Prostate gland (tissue), 2 donors: Measurements from ENCODE around the gene ADARB1. TPM values are rescaled to one million over a fixed set of nuclear protein-coding genes. Genes with fewer than 3 reads are reported as not detected.

Experiments used
- DNase-seq: peaks from one replicate; pipeline ENCODE4 v3.0.0-alpha.2; 2019; ENCODE audit warnings: low spot score
- H3K27ac ChIP-seq, 2 donors: fragments of 200-600 bp; sonication (generic); 2 replicates each; pipeline ENCODE4 v1.5.1; 2017 to 2019
- H3K27me3 ChIP-seq: fragments of 200-600 bp; sonication (generic); replicated peaks from 2 replicates; pipeline ENCODE4 v1.5.1; 2019; ENCODE audit not compliant: insufficient read depth
- H3K36me3 ChIP-seq, 2 donors: fragments of 200-600 bp; sonication (generic); 1 replicate in 1 of 2; 2 replicates in 1 of 2; pipeline versions ENCODE4 v1.5.1 to v1.8.1; 2017 to 2019
- H3K4me1 ChIP-seq: fragments of 200-600 bp; sonication (generic); replicated peaks from 2 replicates; pipeline ENCODE4 v1.5.1; 2019
- H3K4me3 ChIP-seq, 2 donors: fragments of 200-600 bp; sonication (generic); 2 replicates each; pipeline ENCODE4 v1.5.1; 2017 to 2019
- H3K9me3 ChIP-seq: fragments of 200-600 bp; sonication (generic); 2 replicates; pipeline ENCODE4 v1.5.1; 2017
- POLR2A ChIP-seq: fragments of 450-650 bp; IDR thresholded peaks from one replicate; pipeline ENCODE4 v1.6.1; 2016; ENCODE audit warnings: antibody characterized with exemption, mild to moderate bottlenecking
- POLR2AphosphoS5 ChIP-seq: sonication (generic); formaldehyde crosslinking; IDR thresholded peaks from one replicate; pipeline ENCODE4 v1.6.1; 2017; ENCODE audit warnings: antibody characterized with exemption
- WGBS: methylation state at CpG from one replicate; pipeline ENCODE4 v1.1.5; 2018; 5-methylcytosine and 5-hydroxymethylcytosine counted together
- intact Hi-C: fragments of 100-400 bp; cut with DNase I; formaldehyde crosslinking; loops from one replicate; pipeline ENCODE4 v1.14.2; 2022
- total RNA-seq, 2 donors: library from RNA; depleted of rRNA; stranded (reverse); fragments of >200 nt; gene quantifications; one replicate each; pipeline ENCODE4 v1.1.0, GENCODE V29; 2016
- TF ChIP-seq, protein P1 (sequence below), 4 experiments: fragments of 200-600 bp in 2 of 4; fragments of 450-650 bp in 2 of 4; sonication (generic) in 2 of 4; IDR thresholded peaks; 1 replicate in 3 of 4; 2 replicates in 1 of 4; pipeline ENCODE4 v1.5.1; 2016 to 2019; ENCODE audit warnings: antibody characterized with exemption in 4 of 4, mild to moderate bottlenecking in 2 of 4, moderate library complexity in 2 of 4

The ADARB1 gene
- total RNA-seq, 2 donors from 2014 or later = 21.0 to 30.9 TPM

DNA sequence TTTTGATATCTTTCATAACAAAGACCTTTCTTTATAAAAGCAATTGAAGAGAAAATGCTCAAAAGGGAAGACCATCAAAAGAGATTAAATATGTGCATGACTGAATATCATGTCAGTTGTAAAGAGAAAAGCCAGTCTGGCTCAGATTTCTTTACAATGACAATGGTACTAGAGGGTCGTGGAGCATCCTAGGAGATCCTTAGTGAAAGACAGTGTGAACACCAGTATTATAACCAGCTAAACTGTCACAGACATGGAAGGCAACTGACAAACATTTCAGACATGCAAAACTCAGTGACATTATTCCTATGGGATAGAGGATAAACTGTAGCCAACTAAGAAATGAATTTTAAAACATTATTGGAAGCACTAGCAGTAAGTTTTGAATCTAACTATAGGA is 27.1 kb upstream of the ADARB1 start:
- TF ChIP-seq, protein P1, sequence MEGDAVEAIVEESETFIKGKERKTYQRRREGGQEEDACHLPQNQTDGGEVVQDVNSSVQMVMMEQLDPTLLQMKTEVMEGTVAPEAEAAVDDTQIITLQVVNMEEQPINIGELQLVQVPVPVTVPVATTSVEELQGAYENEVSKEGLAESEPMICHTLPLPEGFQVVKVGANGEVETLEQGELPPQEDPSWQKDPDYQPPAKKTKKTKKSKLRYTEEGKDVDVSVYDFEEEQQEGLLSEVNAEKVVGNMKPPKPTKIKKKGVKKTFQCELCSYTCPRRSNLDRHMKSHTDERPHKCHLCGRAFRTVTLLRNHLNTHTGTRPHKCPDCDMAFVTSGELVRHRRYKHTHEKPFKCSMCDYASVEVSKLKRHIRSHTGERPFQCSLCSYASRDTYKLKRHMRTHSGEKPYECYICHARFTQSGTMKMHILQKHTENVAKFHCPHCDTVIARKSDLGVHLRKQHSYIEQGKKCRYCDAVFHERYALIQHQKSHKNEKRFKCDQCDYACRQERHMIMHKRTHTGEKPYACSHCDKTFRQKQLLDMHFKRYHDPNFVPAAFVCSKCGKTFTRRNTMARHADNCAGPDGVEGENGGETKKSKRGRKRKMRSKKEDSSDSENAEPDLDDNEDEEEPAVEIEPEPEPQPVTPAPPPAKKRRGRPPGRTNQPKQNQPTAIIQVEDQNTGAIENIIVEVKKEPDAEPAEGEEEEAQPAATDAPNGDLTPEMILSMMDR (IDR thresholded peaks at IDR 0.05) = no peak
- TF ChIP-seq POLR2AphosphoS5 (no peak), POLR2A (no peak)
- Histone ChIP-seq H3K9me3 (no peaks in the 10 kb centered on the region), H3K27ac (no peak overlapping the region), H3K36me3 (no peaks in the 10 kb centered on the region), H3K4me1 (no peaks in the 10 kb centered on the region), H3K4me3 (no peak overlapping the region), H3K27me3 (no peaks in the 10 kb centered on the region)
- 72% methylated on average over 1 of the region's 1 CpG for WGBS
- DNase-seq = no peak
- intact Hi-C loops = no loop called here

DNA sequence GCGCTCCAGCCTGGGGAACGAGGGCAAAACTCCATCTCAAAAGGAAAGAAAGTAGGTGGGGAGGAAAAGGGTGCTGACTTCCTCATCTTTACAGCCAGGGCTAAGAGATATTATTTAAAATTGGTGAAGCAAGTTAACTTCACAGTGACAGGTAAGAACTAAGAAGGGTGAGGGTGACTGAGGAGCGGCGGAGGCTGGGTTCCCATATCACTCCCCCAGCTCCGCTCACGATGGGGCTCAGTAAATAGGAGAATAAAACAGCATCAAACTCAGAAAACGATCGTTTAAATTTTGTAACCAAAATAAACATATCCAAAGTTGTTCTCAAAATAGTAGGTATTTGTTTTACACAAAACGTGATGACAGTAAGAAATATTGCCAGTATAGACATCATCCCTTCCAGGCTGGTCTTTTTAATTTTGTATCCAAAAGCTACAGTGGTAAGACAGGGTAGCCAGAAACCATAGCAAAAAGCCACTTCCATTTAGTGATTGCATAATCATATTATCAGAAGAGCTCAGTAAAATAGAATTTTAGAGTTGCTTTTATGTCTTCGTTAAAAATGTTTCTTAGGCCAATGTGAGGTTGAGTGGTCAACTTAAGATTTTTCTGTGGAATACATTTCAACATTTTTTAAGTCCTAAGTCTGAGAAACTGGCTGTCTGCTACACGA is 26.2 kb upstream of the ADARB1 start:
- no peak overlapping the region for H3K4me3 ChIP-seq
- DNase-seq = no peak
- H3K36me3 ChIP-seq = no peaks in the 10 kb centered on the region
- H3K9me3 ChIP-seq = no peaks in the 10 kb centered on the region
- no peaks in the 10 kb centered on the region for H3K27me3 ChIP-seq
- H3K4me1 ChIP-seq = no peaks in the 10 kb centered on the region
- no peak for TF ChIP-seq POLR2A
- no peak overlapping the region for H3K27ac ChIP-seq
- intact Hi-C loops = no loop called here
- 81% methylated on average over 11 of the region's 11 CpGs for WGBS

DNA sequence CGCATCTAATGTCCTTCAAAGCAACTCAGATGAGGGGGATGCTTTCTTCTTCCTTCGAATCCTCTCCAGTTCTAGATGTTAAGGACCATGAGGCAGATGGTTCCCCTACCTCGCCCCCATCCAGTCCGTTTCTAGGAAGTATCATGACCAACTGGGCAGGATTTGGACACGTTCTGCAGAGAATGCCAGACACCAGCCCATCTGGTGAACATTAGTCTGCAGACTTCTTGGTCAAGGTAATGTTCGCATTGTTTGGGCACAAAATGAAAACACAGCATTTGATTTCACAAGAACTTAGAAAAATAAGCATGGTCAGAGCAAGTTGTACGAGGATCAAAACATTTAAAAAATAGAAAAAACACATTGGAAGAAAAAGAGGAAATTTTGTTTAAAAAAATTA is 25.4 kb upstream of the ADARB1 start:
- intact Hi-C loops = no loop called here
- H3K27ac ChIP-seq = no peak overlapping the region
- no peak overlapping the region for H3K4me3 ChIP-seq

DNA sequence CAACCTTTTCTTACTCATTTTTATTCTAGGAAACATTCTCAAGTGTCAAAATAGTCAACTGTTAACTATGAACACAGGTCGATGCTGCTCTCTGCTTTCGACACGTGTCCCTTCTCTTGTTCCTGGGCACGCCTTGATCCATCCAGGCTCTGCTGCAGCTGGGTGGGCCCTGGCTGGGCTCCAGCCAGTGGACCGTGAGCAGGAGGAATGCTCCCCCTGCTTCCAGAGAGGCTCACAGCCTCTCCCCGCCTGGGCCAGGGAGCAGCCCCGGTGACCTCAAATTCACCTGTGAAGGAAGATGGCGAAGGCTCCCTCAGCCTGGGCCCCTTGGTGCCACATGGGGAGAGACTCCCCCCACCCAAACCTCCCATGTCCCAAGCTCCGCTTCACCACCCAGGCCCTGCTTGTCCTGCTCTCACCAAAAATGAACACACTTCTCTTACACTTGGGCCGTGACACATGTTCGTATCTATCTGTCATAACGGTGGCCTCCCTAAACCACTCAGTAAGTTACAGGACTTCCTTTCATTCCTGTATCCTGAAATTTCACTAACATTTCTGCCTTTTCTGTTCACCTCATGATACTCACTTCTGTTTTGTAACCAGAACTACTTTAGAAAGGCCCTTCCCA is 24.6 kb upstream of the ADARB1 start:
- Histone ChIP-seq H3K9me3 (no peaks in the 10 kb centered on the region), H3K27ac (peak overlapping the region in 1 of 2 donors; percentile 59), H3K4me3 (no peak overlapping the region), H3K36me3 (no peaks in the 10 kb centered on the region), H3K27me3 (no peaks in the 10 kb centered on the region), H3K4me1 (no peaks in the 10 kb centered on the region)
- TF ChIP-seq POLR2AphosphoS5 (no peak), POLR2A (no peak)
- TF ChIP-seq, protein P1 (IDR thresholded peaks at IDR 0.05) = no peak
- WGBS = 66% methylated on average over 12 of the region's 12 CpGs
- intact Hi-C loops = loop anchor here (1.0 to 5.0 kb wide), 4 partner anchors 16 to 87 kb away; no protein-coding TSS in a partner anchor
- DNase-seq = no peak

More for the DNA sequence above, 25.4 kb upstream of the ADARB1 start:
- no peaks in the 10 kb centered on the region for H3K27me3 ChIP-seq
- no peak for DNase-seq
- no peaks in the 10 kb centered on the region for H3K4me1 ChIP-seq
- H3K36me3 ChIP-seq = no peaks in the 10 kb centered on the region
- no peaks in the 10 kb centered on the region for H3K9me3 ChIP-seq
- 86% methylated on average over 7 of the region's 7 CpGs for WGBS
- no peak for TF ChIP-seq POLR2A

DNA sequence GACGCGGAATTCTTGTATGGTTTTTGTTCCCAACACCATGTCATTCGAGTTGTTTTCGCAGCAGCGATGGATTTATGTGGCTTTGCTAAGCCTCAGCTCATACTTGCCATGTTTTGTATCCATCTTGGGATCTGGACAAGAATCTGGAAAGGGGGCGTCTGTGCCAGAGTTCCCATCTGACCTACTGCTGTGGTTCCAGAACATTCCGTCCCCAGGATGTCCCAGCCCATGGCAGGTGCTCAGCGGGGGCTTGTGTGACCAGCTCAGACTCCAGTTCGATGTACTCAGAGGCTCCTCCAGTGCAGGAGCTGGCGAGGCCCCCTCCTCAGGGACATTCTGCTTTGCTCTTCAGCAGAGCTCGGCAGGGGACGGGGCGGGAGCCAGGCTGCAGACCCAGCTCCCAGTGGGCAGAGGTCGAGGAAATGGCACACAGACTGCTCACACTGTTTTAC is 24.0 kb upstream of the ADARB1 start:
- H3K27ac ChIP-seq = peak overlapping the region in 1 of 2 donors; percentile 59
- no peaks in the 10 kb centered on the region for H3K9me3 ChIP-seq
- TF ChIP-seq POLR2A (no peak), POLR2AphosphoS5 (peak; percentile 10)
- TF ChIP-seq, protein P1 (IDR thresholded peaks at IDR 0.05) = no peak
- H3K4me3 ChIP-seq = no peak overlapping the region
- whole genome bisulfite sequencing = 63% methylated on average over 14 of the region's 14 CpGs
- H3K27me3 ChIP-seq = no peaks in the 10 kb centered on the region
- no peaks in the 10 kb centered on the region for H3K36me3 ChIP-seq
- H3K4me1 ChIP-seq = no peaks in the 10 kb centered on the region
- intact Hi-C loops = loop anchor here (1.0 to 5.0 kb wide), 4 partner anchors 16 to 88 kb away; no protein-coding TSS in a partner anchor
- no peak for DNase-seq
